NCI-H2227 (cell line): ENCODE data around the gene RUNDC1.
"Not testable (repeated sequence)": the region's sequence is repeated elsewhere in the genome, so short reads cannot be mapped to it uniquely, and the experiment has no call there.

Experiments
- DNase-seq: peaks from one replicate; lab custom pipeline; 2025; ENCODE audit not compliant: unreplicated experiment; lab: John Stamatoyannopoulos, UW

The RUNDC1 gene

DNA sequence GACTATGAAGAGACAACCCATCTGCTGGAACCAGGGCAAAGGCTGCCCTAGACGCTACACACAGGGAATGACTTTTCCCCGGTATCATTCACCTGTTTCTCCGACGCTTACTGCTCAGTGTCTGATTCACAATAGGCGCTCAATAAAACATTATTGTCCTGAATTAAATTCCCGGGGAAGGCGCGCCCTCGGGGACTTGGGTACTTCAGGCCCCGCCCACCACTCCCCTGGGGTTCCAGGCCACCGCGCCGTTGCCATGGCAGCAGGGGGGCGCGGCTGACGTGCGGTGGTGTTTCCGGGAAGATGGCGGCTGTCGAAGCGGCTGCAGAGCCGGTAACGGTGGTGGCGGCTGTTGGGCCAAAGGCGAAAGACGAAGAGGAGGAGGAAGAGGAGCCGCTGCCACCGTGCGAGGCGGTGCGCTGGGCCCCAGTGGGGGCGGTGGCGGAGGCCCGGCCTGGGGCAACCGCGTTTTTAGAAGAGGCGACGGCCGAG is at the start of gene RUNDC1:
RUNDC1 (plus strand) TSS at position 292 of the 492 bp plus-strand sequence; CDS start at position 304, 12 bp downstream.
- peak; percentile 95 for DNase-seq

DNA sequence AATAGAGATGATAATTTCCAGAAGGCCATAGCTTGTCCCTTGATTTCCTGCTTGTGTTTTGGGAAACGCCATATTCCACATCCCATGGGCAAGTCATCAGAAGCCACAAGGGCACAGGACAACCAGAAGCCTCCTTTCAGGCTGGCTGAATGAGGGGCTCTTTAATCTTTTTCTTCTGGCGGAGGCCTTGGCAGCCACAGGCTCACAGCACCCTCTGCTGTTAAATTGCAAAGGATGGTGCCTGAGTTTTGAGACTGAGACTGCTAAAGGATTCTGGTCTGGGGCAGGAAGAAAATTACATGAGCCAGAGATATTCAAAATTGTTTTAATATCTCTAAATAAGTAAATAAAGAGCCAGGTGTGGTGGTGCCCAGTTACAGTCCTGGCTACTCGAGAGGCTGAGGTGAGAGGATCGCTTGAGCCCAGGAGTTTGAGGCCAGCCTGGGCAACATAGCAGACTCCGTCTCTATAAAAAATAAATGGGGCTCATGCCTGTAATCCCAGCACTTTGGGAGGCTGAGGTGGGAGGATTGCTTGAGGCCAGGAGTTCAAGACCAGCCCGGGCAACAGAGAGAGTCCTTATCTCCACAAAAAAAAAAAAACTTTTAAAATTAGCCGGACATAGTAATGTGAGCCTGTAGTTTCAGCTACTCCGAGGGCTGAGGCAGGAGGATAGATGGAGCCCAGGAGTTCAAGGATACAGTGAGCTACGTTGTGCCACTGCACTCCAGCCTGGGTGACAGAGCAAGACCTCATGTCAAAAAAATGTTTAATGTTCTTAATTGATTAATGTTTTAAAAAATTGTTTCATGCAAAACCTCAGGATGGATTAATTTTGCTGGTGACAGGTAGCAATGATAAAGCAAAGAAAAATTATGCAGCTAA is 42.4 kb upstream of the RUNDC1 start:
- peak; percentile 74 for DNase-seq

DNA sequence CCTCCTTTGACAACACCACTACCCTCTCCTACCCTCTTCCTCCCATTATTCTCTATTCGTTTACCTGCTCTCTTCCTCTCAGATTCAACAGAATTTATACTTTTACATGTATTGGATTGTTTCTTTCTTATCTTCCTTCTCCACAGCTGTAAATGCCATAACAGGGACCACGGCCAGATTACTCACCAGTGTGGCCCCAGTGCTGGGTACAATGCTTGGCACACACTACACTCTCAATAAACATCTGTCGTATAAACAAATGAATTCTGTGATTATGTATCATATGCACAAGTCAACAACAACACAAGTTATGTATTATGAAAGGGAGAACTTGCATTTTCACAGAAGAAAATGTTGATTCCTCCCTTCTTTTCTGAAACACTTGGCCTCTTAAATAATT is 36.2 kb upstream of the RUNDC1 start:
- no peak for DNase-seq

DNA sequence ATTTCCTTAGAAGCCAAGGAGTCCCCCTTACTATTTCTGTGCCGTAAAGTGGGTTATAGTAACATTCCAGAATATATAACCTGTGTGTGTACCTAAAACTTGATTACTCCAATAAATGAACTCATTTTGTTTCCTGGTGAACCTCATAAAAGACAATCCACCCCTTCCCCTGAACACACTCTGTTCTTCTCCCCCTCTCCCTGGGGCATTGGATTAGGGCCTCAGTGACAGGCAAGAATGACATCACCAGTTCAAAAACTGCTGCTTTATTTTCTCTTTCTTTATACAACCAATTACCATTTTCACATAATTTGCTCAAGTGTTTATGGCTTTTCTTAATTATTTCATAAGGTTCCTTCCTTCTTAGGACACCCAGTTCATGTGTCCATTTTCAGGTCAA is 33.6 kb upstream of the RUNDC1 start:
- DNase-seq: no peak

DNA sequence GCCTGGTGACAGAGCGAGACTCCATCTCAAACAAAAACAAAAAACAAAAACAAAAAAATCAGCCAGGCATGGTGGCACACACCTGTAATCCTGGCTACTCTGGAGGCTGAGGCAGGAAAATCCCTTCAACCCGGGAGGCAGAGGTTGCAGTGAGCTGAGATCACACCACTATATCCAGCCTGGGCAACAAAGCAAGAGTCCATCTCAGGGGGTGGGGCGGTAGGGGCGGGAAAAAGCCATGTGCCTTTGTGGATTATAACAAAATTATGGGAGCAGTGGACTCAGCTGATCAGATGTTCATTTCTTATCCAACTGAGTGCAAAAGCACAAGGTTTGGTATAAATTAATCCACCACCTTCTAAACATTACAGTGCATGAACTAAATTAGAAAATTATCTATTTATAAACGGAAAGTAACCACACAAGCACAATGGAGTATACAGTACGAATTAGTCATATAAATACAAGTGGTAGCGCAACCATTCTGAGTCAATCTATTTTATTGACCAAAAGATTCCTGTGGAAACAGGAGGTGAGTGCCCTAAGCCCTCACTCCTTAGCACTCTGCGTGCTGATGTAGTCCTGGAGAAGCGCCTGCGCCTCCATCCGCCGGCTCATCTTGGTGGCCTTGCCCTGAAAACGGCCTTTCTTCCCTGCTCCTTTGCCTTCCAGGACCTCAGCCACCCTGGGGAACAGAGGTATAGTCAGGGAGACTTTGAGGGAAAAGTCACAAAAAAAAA is 30.2 kb upstream of the RUNDC1 start:
- no peak for DNase-seq

DNA sequence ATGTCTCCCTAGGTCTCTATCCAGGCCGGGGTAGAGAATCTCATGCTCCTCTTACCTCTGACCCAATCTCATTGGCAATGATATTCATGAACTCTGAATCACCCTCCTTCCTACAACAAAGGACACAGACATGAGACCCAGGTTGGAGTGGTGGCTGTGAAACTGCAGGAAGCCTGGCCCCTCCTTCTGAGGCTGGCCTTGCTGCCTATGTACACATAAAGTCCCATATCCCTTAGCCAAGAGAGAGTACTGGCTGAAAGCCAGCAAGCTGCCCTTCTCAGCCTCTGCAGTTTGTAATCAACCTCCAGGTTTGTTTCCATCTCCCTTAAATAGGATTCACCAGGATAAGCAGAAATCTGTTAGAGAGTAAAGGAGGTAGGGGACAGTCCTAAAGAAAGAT is 26.7 kb upstream of the RUNDC1 start:
- DNase-seq: no peak

DNA sequence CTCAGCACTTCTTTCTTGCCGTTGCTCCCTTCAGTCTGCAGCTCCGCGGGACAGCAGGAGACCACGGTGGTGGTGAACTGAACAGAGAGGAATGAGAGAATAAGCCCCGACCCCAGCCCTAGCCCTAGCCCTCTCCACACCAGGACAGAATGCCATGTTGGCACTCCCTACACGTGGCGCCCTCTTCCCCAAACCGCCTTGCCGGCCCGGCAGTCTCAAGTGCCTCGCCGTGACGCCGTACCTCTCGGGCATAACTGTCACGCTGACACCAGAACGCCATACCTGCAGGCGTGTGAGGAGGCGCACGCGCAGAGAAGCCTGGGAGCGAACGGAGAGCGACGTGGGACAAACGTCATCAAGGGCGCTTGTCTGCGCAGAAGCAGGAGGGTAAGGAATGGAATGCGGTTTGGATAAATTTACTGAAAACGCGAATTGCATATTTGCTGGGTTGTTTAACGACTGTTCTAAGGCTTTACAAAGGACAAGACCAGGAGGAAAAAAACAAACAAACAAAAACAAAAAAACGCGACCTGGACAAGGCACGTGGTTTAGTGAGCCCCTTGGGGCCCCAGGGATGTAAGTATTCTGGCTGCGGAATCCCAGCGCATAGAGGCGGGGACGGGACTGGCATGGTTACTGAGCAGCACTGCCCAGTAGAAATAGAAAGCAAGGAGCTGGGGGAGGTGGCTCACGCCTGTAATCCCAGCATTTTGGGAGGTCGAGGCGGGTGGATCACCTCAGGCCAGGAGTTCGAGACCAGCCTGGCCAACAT is 16.0 kb upstream of the RUNDC1 start, which contains the start of gene AARSD1:
AARSD1 (minus strand) TSS at position 294 of the 772 bp plus-strand sequence; CDS start at position 280, 14 bp downstream.
- peak; percentile 96 for DNase-seq

DNA sequence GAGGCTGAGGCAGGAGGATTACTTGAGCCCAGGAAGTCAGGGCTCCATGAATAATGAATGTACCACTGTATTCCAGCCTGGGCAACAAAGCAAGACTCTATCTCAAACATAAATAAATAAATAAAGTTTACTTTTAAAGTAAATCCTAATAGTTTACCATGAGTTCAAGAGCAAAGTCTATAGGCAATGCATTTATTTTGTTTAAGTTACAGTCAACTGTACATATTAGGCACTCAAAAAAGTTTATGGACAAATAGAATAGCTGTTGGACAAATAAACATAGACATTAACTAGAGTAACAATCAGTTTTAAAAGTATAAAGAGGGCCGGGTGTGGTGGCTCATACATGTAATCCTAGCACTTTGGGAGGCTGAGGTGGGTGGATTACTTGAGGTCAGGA is 12.4 kb upstream of the RUNDC1 start:
- no peak for DNase-seq

DNA sequence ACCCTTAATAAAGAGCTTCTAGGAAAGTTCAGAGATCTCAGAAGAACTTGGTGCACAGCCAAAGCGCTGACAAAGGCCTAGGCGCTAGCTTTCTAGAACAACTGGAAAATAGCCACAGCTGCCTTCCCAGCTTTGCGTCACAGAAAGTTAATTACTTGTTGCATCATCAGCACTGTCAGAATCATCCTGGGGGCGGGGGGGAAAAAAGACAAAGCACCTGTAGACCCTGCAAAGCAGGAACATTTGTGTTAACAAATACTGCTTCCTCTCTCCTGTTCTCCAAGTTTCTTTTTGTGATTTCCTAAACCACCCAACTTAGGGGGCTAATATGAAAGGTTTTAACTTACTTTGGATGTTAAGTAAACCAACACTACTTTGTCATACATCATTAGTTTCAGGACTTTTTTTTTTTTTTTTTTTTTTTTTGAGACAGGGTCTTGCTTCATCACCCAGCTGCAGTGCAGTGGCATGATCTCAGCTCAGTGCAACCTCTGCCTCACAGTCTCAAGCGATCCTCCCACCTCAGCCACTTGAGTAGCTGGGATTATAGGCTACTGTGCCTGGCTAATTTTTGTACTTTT is 11.3 kb upstream of the RUNDC1 start:
- DNase-seq: peak; percentile 9

DNA sequence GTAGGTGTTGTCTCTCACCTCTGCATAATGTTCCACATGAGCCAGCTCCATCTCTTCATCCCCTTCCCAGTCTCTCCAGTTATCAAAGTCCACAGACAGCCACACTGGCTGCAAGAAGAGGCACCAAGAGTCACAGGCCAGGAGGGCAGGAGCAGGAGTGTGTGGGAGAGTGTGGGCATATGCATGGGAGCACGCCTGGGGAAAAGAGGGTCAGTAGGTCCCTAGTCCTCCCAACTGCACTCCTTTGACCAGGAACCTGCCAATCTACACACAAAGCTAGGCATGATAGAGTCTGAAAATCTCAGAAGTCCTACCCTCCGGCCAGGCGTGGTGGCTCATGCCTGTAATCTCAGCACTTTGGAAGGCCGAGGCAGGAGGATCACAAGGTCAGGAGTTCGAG is 8.8 kb upstream of the RUNDC1 start:
- DNase-seq: no peak

DNA sequence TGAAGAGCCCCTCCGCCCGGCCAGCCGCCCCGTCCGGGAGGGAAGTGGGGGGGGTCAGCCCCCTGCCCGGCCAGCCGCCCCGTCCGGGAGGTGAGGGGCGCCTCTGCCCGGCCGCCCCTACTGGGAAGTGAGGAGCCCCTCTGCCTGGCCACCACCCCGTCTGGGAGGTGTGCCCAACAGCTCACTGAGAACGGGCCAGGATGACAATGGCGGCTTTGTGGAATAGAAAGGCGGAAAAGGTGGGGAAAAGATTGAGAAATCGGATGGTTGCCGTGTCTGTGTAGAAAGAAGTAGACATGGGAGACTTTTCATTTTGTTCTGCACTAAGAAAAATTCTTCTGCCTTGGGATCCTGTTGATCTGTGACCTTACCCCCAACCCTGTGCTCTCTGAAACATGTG is 7.0 kb upstream of the RUNDC1 start:
- not testable (repeated sequence) for DNase-seq

DNA sequence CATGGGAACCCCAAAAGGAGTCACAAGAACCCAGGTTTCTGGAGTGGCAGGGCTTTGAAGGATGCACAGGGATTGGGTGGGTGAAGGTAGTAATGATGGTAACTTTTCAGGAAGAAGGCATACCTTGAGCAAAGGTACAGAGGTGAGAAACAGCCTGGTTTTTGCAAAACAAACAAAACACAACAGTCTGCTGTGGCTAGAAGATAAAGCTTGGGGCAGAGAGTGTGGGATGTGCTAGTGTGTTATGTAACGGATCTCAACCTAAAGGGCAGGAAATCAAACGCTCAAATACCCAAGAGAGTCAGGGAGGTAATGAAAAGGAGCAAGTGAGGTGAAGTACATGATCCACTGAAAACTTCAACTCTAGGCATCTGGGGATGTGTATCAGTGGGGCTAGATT is 5.1 kb upstream of the RUNDC1 start:
- no peak for DNase-seq

DNA sequence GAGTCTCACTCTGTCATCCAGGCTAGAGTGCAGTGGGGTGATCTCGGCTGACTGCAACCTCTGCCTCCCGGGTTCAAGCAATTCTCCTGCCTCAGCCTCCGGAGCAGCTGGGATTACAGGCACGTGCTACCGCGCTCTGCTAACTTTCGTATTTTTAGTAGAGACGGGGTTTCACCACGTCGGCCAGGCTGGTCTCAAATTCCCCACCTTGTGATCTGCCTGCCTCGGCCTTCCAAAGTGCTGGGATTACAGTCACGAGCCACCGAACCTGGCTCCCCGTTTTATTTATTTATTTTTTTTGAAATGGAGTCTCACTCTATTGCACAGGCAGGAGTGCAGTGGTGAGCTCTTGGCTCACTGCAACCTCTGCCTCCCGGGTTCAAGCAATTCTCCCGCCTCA is 4.7 kb upstream of the RUNDC1 start:
- DNase-seq: not testable (repeated sequence)

DNA sequence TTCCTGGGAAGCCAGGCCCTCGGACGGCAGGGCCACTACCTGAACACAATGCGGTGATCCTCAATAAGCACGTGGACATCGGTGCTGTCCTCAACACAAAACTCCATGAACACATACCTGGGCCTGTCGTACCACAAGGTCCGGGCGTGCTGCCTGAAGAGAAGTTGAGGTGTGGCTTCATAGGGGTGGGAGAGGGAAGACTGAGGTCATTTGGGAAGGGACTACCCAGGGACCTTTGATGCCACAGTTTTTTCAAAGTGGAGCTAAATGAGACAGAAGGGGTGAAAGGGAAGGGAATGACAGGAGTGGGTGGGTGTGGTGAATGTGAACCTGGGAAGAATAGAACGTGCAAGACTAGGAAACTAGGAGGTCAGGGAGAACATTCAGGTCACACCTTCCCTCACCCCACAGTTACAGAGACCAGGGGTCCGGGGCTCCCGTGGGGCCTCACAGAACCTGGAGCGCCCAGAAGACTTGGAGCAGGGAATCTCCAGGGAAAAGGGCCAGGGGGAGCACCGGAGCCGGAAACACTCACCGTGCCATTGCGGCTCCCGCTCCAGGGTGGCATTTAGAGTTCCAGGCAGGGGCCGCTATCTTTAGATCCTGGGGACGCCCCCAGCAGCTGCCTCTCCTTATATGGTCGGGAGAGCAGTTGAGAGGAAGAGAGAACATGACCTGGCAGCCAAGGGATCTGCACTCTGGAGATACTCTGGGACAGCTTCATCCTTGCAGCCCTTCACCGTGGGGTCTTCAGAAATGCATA is 673 bp upstream of the RUNDC1 start, which contains the start of gene PTGES3L:
PTGES3L (minus strand) TSS at position 570 of the 763 bp plus-strand sequence; CDS start at position 543, 27 bp downstream.
- DNase-seq: peak; percentile 80

DNA sequence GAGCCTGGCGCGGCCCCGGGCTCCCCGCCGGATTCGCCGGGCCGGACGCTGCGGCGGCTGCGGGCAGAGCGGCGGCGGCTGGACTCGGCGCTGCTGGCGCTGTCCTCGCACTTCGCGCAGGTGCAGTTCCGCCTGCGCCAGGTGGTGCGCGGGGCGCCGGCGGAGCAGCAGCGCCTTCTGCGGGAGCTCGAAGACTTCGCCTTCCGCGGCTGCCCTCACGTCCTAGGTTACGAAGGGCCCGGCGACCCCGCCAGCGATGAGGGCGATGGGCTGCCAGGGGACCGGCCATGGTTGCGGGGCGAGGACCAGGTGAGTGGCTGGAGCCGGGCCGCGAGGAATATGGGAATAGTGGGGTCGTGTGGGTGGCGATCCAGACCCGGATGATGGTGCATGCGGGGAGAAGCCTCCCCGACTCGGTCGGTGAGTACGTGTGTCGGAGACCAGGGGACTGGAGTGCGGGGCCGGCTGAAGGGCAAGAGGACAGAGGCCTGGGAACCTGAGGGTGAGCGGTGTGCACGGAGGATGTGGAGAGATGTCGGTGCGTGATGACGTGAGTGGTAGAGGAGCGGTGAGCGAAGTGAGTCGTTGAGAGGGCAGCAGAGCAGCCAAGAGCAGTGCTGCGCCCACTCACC is 517 bp downstream of the RUNDC1 start:
- peak; percentile 61 for DNase-seq

DNA sequence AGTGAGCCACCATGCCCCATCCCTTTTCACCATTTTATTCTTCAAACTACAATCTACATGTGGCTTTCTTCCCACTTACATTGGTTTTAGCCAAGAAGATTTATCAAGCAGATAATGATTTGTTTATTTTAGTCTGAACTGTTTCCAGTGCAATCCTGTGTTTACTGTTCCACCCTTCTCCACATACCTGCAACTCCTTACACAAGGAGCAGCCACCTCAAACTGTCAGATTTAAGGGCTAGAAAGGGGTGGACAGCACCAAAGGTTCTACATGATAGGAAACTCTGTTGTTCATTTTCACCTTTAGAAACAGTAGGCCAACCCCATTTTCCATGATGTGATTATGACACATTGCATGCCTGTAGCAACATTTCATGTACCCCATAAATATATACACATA is 1.9 kb downstream of the RUNDC1 start:
- no peak for DNase-seq

DNA sequence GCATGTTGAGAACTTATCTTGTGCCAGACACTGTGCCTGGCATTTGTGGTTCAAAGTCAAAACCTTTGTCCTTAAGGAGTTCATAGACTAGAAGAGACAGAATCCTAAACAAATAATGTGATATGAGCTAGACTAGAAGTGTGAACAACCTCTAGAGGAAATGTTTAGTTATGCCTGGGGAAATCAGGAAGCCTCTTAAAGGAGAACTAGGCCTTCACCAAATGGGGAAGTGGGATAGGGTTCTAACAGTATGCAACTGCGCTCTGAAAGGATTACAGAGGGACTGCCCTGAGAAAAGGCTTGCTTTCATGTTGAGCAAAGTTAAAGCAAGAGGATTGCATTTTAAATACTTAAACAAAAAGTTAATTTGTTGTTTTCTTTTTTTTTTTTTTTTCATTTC is 4.9 kb downstream of the RUNDC1 start:
- DNase-seq: no peak

DNA sequence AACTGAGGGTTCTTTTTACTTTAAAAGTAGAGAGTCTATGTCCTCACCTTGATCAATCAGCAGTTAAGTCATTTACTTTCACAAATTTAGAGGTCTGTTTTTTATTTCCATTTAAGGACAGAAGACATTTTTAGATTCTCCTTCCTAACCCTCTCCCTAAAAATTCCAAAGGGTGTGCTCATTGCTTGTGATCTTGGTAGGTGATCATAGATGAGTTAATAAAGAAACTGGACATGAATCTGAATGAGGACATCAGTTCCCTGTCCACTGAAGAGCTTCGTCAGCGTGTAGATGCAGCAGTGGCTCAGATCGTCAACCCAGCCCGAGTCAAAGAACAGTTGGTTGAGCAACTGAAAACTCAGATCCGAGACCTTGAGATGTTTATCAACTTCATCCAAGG is 8.8 kb downstream of the RUNDC1 start:
- DNase-seq: no peak
